HUES48 (cell line): ENCODE results near the gene DNAJC25.
A peak's percentile ranks its signal among the peaks of the same experiment; 100 is the strongest.

Experiments used
- H3K27ac ChIP-seq: one replicate; pipeline ENCODE4 v1.7.0; 2013; ENCODE audit warnings: low read depth, low read length, inconsistent platforms
- H3K27me3 ChIP-seq: 2 replicates; pipeline ENCODE4 v1.6.1; 2013; ENCODE audit warnings: mild to moderate bottlenecking, low read length; ENCODE audit not compliant: control insufficient read depth, insufficient read depth
- H3K36me3 ChIP-seq: 2 replicates; pipeline ENCODE4 v1.6.1; 2013; ENCODE audit warnings: low read length; ENCODE audit not compliant: control insufficient read depth, insufficient read depth
- H3K4me1 ChIP-seq: 2 replicates; pipeline ENCODE4 v1.6.1; 2013; ENCODE audit warnings: mild to moderate bottlenecking, low read length; ENCODE audit not compliant: control insufficient read depth, insufficient read depth
- H3K4me3 ChIP-seq: 2 replicates; pipeline ENCODE4 v1.5.1; 2013; ENCODE audit warnings: mild to moderate bottlenecking, low read depth, low read length
- H3K9ac ChIP-seq: 2 replicates; pipeline ENCODE4 v1.6.1; 2013; ENCODE audit warnings: mild to moderate bottlenecking, low read depth, low read length, moderate library complexity
- H3K9me3 ChIP-seq: 2 replicates; pipeline ENCODE4 v1.6.1; 2013; ENCODE audit warnings: low read length; ENCODE audit not compliant: control insufficient read depth, insufficient read depth

DNAJC25 gene

GRCh38 chr9:111631214-111631971 lies at the start of gene DNAJC25:
TSS of gene DNAJC25 (plus strand) at chr9:111631334. CDS start at chr9:111631408, 74 bp downstream.
- Histone ChIP-seq H3K27me3 (no peaks in the 10 kb centered on the region), H3K4me1 (peaks cover 17% of the 10 kb centered on the region), H3K27ac (peak within 1 kb of the TSS; percentile 80), H3K4me3 (peak within 1 kb of the TSS; percentile 82), H3K9ac (peak within 1 kb of the TSS; percentile 86), H3K9me3 (no peaks in the 10 kb centered on the region), H3K36me3 (0 out of 2 replicates have a peak, but pooled peaks cover 3% of the 10 kb centered on the region)

- H3K4me1 ChIP-seq, result no peaks in the 10 kb centered on the region
- no peaks in the 10 kb centered on the region for H3K9me3 ChIP-seq
- H3K36me3 ChIP-seq, result peaks cover 83% of the 10 kb centered on the region
- no peaks in the 10 kb centered on the region for H3K27me3 ChIP-seq
- no peak overlapping the region for H3K9ac ChIP-seq
- H3K4me3 ChIP-seq, result no peak overlapping the region
- no peak overlapping the region for H3K27ac ChIP-seq
Observed at GRCh38 chr9:111582888-111583287, 48.2 kb upstream of the DNAJC25 start.

GRCh38 chr9:111586378-111586777 lies 44.8 kb upstream of the DNAJC25 start:
- Histone ChIP-seq H3K4me3 (no peak overlapping the region), H3K4me1 (no peaks in the 10 kb centered on the region), H3K27ac (no peak overlapping the region), H3K9me3 (no peaks in the 10 kb centered on the region), H3K9ac (no peak overlapping the region), H3K27me3 (no peaks in the 10 kb centered on the region), H3K36me3 (peaks cover 69% of the 10 kb centered on the region)

GRCh38 chr9:111588846-111589245 lies 42.3 kb upstream of the DNAJC25 start:
- Histone ChIP-seq H3K36me3 (peaks cover 59% of the 10 kb centered on the region), H3K9ac (no peak overlapping the region), H3K27me3 (no peaks in the 10 kb centered on the region), H3K4me1 (no peaks in the 10 kb centered on the region), H3K4me3 (no peak overlapping the region), H3K27ac (no peak overlapping the region), H3K9me3 (no peaks in the 10 kb centered on the region)

GRCh38 chr9:111597852-111598732 lies 33.0 kb upstream of the DNAJC25 start:
- no peaks in the 10 kb centered on the region for H3K9me3 ChIP-seq
- peak overlapping the region; percentile 90 for H3K4me3 ChIP-seq
- peaks cover 4% of the 10 kb centered on the region; the same call in 1 of the 2 replicates for H3K27me3 ChIP-seq
- peaks cover 32% of the 10 kb centered on the region for H3K36me3 ChIP-seq
- peak overlapping the region; percentile 26; the same call in 1 of the 2 replicates for H3K9ac ChIP-seq
- H3K4me1 ChIP-seq, result peaks cover 3% of the 10 kb centered on the region; the same call in 1 of the 2 replicates
- peak overlapping the region; percentile 14 for H3K27ac ChIP-seq

- H3K4me1 ChIP-seq, result peaks cover 3% of the 10 kb centered on the region; the same call in 1 of the 2 replicates
- H3K9me3 ChIP-seq, result no peaks in the 10 kb centered on the region
- H3K4me3 ChIP-seq, result peak overlapping the region; percentile 90
- H3K27ac ChIP-seq, result peak overlapping the region; percentile 21
- peaks cover 4% of the 10 kb centered on the region; the same call in 1 of the 2 replicates for H3K27me3 ChIP-seq
- peaks cover 26% of the 10 kb centered on the region for H3K36me3 ChIP-seq
- H3K9ac ChIP-seq, result peak overlapping the region; percentile 12; the same call in 1 of the 2 replicates
Observed at GRCh38 chr9:111598733-111599091, 32.4 kb upstream of the DNAJC25 start.

- peak within 1 kb of the TSS; percentile 90 for H3K4me3 ChIP-seq
- H3K4me1 ChIP-seq, result peaks cover 3% of the 10 kb centered on the region; the same call in 1 of the 2 replicates
Observed at GRCh38 chr9:111599092-111599954, 31.8 kb upstream of the DNAJC25 start, which contains the start of gene PTGR1. TSS of gene PTGR1 (minus strand) at chr9:111599647. CDS start at chr9:111597422, 2,225 bp downstream.

GRCh38 chr9:111599955-111600343 lies 31.2 kb upstream of the DNAJC25 start:
- Histone ChIP-seq H3K9ac (no peak overlapping the region; the same call in 1 of the 2 replicates), H3K36me3 (peaks cover 19% of the 10 kb centered on the region), H3K27ac (no peak overlapping the region), H3K4me1 (peaks cover 3% of the 10 kb centered on the region; the same call in 1 of the 2 replicates), H3K4me3 (peak overlapping the region; percentile 90), H3K27me3 (peaks cover 4% of the 10 kb centered on the region; the same call in 1 of the 2 replicates), H3K9me3 (no peaks in the 10 kb centered on the region)

More at GRCh38 chr9:111599092-111599954, 31.8 kb upstream of the DNAJC25 start, which contains the start of gene PTGR1:
- H3K9ac ChIP-seq, result peak within 1 kb of the TSS; percentile 12; the same call in 1 of the 2 replicates
- H3K27me3 ChIP-seq, result peaks cover 4% of the 10 kb centered on the region; the same call in 1 of the 2 replicates
- H3K9me3 ChIP-seq, result no peaks in the 10 kb centered on the region
- H3K27ac ChIP-seq, result peak within 1 kb of the TSS; percentile 21
- peaks cover 20% of the 10 kb centered on the region for H3K36me3 ChIP-seq

GRCh38 chr9:111601237-111602018 lies 29.7 kb upstream of the DNAJC25 start:
- Histone ChIP-seq H3K27me3 (peaks cover 4% of the 10 kb centered on the region; the same call in 1 of the 2 replicates), H3K9me3 (no peaks in the 10 kb centered on the region), H3K4me3 (no peak overlapping the region), H3K9ac (no peak overlapping the region), H3K4me1 (peaks cover 3% of the 10 kb centered on the region; the same call in 1 of the 2 replicates), H3K27ac (peak overlapping the region; percentile 70), H3K36me3 (peaks cover 8% of the 10 kb centered on the region)
